Brain microvascular endothelial cell (primary cell): ENCODE data around the gene ELOVL2.

Source experiments
- DNase-seq: peaks from one replicate; pipeline ENCODE4 v3.0.0-alpha.2; 2020
- H3K27ac ChIP-seq: fragments of 250-450 bp; sonication (Bioruptor Pico); 2 replicates; pipeline ENCODE4 v1.5.1; 2020; ENCODE audit warnings: mild to moderate bottlenecking, moderate library complexity
- H3K27me3 ChIP-seq: fragments of 250-450 bp; sonication (Bioruptor Pico); replicated peaks from 2 replicates; pipeline ENCODE4 v1.5.1; 2020; ENCODE audit warnings: mild to moderate bottlenecking
- H3K36me3 ChIP-seq: fragments of 250-450 bp; sonication (Bioruptor Pico); replicated peaks from 2 replicates; pipeline ENCODE4 v1.5.1; 2020; ENCODE audit warnings: mild to moderate bottlenecking
- H3K4me3 ChIP-seq: 2 replicates; pipeline ENCODE4 v1.5.1; 2011; ENCODE audit warnings: low read depth, mild to moderate bottlenecking, control low read depth, low read length, moderate library complexity
- CTCF ChIP-seq: IDR thresholded peaks from 2 replicates; pipeline ENCODE4 v1.5.1; 2011; ENCODE audit warnings: low read depth, mild to moderate bottlenecking, moderate library complexity, low read length, control low read depth, inconsistent platforms; ENCODE audit errors: missing control alignments
- in situ Hi-C: cut with HindIII; loops from 2 replicates; pipeline ENCODE4 v1.10.0; 2017; ENCODE audit warnings: low sequenced_read_pairs, low pct_ligation_motif_present

ELOVL2 gene

DNA sequence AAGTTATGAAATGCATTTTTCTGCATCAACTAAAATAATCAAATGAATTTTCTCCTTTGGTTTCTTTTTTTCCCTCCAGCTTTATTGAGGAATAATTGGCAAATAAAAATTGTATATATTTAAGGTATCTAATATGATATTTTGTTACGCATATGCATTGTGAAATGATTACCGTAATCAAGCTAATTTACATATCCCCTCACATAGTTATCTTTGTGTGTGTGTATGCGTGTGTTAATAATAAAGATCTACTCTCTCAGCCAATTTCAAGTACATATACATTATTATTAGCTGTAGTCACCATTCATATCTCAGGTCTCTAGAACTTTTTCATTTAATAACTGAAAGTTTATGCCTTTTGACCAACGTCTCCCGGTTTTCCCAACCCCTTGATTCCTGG, 96.1 kb downstream of the ELOVL2 start:
- TF ChIP-seq CTCF, result no peak
- H3K4me3 ChIP-seq, result no peak overlapping the region
- no peak overlapping the region for H3K27ac ChIP-seq
- H3K27me3 ChIP-seq, result no peaks in the 10 kb centered on the region
- no peak for DNase-seq
- in situ Hi-C loops, result no loop called here
- H3K36me3 ChIP-seq, result no peaks in the 10 kb centered on the region

GRCh38 chr6:10945845-10946244, 98.3 kb downstream of the ELOVL2 start:
- H3K36me3 ChIP-seq, result no peaks in the 10 kb centered on the region
- H3K27me3 ChIP-seq, result no peaks in the 10 kb centered on the region
- in situ Hi-C loops, result no loop called here
- H3K27ac ChIP-seq, result no peak overlapping the region
- H3K4me3 ChIP-seq, result no peak overlapping the region
- DNase-seq, result no peak
- no peak for TF ChIP-seq CTCF

GRCh38 chr6:10939840-10940239, 104.3 kb downstream of the ELOVL2 start:
- no peak overlapping the region for H3K27ac ChIP-seq
- H3K4me3 ChIP-seq, result no peak overlapping the region
- H3K36me3 ChIP-seq, result no peaks in the 10 kb centered on the region
- no peak for TF ChIP-seq CTCF
- H3K27me3 ChIP-seq, result no peaks in the 10 kb centered on the region
- DNase-seq, result no peak
- in situ Hi-C loops, result no loop called here

- TF ChIP-seq CTCF, result no peak
- Histone ChIP-seq H3K27me3 (no peaks in the 10 kb centered on the region), H3K36me3 (no peaks in the 10 kb centered on the region), H3K27ac (no peak overlapping the region), H3K4me3 (no peak overlapping the region)
- in situ Hi-C loops, result no loop called here
- no peak for DNase-seq
These were observed 111.0 kb downstream of the ELOVL2 start for GRCh38 chr6:10933126-10933525.
